ENCODE measurements around the gene FBXW8. TPM values are rescaled to one million over a fixed set of nuclear protein-coding genes. Genes with fewer than 3 reads are reported as not detected.

Gene FBXW8
- total RNA-seq, 2 experiments from 2014 or later = 6.4 to 6.5 TPM

DNA sequence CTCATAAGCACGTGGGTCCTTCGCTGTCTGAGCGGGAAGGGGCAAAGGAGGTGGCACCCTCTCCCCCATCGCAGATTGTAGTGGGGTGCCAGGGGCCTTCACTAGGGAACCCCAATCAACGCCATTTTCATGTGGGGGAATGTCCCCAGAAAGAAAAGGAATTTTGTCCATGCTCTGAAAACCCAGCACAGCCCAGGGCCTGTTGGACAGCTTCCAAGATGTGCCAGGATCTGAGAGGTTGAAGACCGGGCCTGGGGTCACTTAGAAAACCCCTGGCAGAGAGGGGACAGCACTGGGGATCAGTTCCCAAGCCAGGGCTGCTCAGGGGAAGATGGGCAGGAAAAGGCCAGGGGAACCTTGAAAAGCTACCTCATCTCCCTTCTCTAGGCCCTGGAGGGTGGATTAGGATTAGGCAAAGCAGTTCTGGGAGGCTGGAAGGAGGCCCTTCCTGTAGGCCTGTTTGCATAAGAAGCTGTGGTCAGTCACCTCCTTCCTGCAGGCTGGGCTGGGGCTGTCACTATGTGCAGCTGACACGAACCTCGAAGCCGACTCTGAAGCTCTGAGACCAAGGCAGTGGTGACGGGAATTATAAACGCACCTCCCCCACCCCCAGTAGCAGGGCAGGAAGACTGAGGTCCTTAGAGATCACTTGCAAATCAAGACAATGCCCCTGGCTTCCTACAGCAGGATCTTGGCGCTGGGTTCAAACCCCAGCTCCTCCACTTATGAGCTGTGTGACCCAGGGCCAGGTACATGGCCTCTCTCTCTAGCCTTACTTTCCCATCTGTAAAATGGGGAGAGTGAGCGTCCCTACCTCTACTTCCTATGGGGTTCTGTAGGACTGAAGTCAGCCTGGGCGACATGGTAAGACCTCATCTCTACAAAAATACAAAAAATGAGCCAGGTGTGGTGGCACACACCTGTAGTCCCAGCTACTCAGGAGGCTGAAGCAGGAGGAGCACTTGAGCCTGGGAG, 159.5 kb downstream of the FBXW8 start:
- intact Hi-C loops (cut with micrococcal nuclease) = no loop called here
- CTCF ChIA-PET = no interaction called here
- no peak overlapping the region for H3K4me3 Mint-ChIP-seq
- H3K9me3 Mint-ChIP-seq = no peaks in the 10 kb centered on the region
- no peaks in the 10 kb centered on the region for H3K4me1 Mint-ChIP-seq (ENCODE audit: low read depth)
- no peaks in the 10 kb centered on the region for H3K36me3 Mint-ChIP-seq (ENCODE audit: low read depth)
- H3K27me3 Mint-ChIP-seq (ENCODE audit: low read depth) = no peaks in the 10 kb centered on the region
- no peak overlapping the region for H3K27ac Mint-ChIP-seq
- no peak for DNase-seq

DNA sequence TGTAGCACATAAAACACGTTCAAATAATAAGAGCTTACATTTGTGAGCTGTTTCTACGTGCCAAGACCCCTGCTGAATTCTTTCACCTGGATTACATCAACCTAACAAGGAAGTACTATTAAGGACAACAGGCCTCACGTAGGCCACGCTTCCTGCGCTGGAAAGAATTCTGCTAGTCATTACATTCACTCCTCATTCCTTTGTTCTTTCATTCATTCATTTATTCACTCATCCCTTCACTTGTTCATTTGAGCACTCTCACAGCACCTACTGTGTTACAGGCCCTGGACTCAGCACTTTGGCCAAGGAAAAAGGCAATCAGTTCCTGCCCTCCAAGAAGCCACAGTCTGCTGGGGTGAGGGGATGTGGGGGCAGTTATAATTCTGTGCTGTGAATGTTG, 160.3 kb downstream of the FBXW8 start:
- no peak for DNase-seq
- CTCF ChIA-PET = no interaction called here
- Mint-ChIP-seq H3K9me3 (no peaks in the 10 kb centered on the region), H3K27ac (no peak overlapping the region), H3K4me1 (ENCODE audit: low read depth) (no peaks in the 10 kb centered on the region), H3K36me3 (ENCODE audit: low read depth) (no peaks in the 10 kb centered on the region), H3K27me3 (ENCODE audit: low read depth) (no peaks in the 10 kb centered on the region), H3K4me3 (no peak overlapping the region)
- intact Hi-C loops (cut with micrococcal nuclease) = no loop called here

DNA sequence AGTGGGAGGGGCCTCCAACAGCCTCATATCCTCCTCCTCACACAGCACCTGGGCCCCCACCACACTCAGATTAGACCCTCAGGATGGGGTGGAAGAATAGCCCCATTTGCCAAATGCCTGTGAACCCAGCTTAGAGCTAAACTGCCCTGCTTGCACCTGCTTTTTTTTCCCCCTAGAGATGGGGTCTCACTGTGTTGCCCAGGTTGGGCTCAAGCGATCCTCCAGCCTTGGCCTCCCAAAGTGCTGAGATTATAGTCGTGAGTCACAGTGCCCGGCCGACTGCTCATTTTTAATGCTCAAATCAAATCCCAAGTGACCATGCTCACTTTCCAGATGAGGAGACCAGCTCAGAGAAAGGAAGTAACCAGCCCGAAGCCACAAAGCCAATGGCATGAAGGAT, 161.4 kb downstream of the FBXW8 start:
- Mint-ChIP-seq H3K36me3 (ENCODE audit: low read depth) (no peaks in the 10 kb centered on the region), H3K4me3 (no peak overlapping the region), H3K27me3 (ENCODE audit: low read depth) (no peaks in the 10 kb centered on the region), H3K27ac (no peak overlapping the region), H3K4me1 (ENCODE audit: low read depth) (peaks cover 2% of the 10 kb centered on the region), H3K9me3 (no peaks in the 10 kb centered on the region)
- CTCF ChIA-PET = no interaction called here
- DNase-seq = no peak
- intact Hi-C loops (cut with micrococcal nuclease) = no loop called here

DNA sequence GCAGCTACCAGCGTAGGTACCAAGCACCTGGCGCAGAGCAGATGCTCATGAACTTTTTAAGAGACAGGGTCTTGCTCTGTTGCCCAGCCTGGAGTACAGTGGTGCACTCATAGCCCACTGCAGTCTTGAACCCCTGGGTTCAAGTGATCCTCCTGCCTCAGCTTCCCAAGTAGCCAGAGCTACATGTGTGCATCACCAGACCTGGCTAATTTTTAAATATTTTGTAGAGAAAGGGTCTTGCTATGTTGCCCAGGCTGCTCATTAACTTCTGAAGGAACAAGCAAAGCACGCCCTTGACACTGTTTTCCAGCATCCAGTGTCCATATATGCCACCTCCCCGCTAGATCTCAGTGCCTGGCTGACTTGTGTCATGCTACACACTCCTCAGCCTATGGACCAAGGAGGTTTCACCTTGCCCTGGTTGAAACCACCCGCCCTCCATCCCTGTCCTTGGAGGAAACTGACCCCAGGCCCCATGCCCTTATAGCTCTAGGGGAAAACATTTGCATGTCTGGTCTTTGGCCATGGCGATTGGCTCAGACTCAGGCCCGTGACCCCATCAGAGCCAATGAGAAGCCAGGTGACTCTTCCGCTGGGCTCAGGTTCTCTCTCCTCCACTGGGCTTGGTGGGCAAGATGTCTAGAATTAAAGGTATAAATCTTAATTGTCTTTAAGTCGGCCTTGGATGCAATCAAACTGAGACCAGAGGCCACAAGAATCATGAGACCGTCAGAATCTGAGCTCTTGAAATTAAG, 162.2 kb downstream of the FBXW8 start:
- no peak overlapping the region for H3K27ac Mint-ChIP-seq
- no peaks in the 10 kb centered on the region for H3K36me3 Mint-ChIP-seq (ENCODE audit: low read depth)
- peaks cover 3% of the 10 kb centered on the region for H3K4me1 Mint-ChIP-seq (ENCODE audit: low read depth)
- intact Hi-C loops (cut with micrococcal nuclease) = no loop called here
- H3K27me3 Mint-ChIP-seq (ENCODE audit: low read depth) = peaks cover 3% of the 10 kb centered on the region
- H3K9me3 Mint-ChIP-seq = no peaks in the 10 kb centered on the region
- DNase-seq = no peak
- no peak overlapping the region for H3K4me3 Mint-ChIP-seq
- CTCF ChIA-PET = no interaction called here

DNA sequence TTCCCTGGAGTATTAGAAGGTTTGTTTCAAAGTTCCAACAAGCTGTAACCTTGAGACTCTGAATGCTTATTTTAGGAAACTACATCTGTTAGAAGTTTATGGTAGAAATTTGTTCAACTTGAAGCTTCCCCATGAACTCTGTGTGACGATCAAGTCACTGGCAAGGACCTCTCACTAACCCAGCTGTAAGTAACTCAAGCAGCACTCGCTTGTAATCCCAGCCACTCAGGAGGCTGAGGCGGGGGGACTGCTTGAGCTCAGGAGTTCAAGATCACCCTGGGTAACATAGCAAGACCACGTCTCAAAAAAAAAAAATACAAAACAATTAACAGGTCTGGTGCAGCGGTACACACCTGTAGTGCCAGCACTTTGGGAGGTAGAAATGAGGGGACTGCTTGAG, 162.9 kb downstream of the FBXW8 start:
- intact Hi-C loops (cut with micrococcal nuclease) = no loop called here
- no peak for DNase-seq
- Mint-ChIP-seq H3K9me3 (no peaks in the 10 kb centered on the region), H3K36me3 (ENCODE audit: low read depth) (no peaks in the 10 kb centered on the region), H3K27me3 (ENCODE audit: low read depth) (peaks cover 3% of the 10 kb centered on the region), H3K27ac (no peak overlapping the region), H3K4me1 (ENCODE audit: low read depth) (peaks cover 3% of the 10 kb centered on the region), H3K4me3 (no peak overlapping the region)
- CTCF ChIA-PET = no interaction called here

DNA sequence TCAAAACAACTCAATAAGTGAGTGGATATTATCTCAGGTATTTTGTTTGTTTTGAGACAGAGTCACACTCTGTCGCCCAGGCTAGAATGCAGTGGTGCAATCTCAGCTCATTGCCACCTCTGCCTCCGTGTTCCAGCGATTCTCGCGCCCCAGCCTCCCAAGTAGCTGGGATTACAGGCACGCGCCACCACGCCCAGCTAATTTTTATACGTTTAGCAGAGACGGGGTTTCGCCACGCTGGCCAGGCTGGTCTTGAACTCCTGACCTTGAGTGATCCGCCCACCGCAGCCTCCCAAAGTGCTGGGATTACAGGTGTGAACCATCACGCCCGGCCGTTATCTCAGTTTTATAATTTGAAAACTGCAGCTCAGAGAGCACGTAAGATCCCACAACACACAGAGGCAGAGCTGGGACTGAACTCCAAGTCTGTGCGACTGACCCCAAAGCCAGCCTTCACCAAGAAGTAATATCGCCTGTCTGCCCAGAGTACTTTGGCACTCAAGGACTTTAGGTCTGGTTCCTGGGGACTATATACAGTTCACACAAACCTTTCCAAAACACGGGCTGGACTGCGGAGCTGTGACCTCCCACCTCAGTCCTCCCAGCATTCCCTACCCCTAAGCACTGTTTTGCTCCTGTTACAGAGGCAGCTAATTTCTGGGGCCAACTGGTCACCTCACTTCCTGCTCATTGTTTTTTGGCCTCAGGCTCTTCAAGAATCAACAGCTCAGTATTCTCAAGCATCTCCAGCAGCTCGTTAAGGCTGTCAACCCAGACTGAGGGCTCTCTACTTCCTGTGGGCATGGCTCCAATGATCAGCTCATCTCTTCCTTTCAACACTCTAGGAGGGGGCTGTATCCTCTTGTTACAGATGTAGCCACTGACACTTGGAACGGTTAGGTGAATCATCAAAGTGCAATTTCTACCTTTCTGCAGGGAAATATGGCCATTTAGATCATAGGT, 165.9 kb downstream of the FBXW8 start:
- CTCF ChIA-PET = no interaction called here
- Mint-ChIP-seq H3K36me3 (ENCODE audit: low read depth) (no peaks in the 10 kb centered on the region), H3K27me3 (ENCODE audit: low read depth) (peaks cover 3% of the 10 kb centered on the region), H3K27ac (no peak overlapping the region), H3K4me1 (ENCODE audit: low read depth) (peaks cover 3% of the 10 kb centered on the region), H3K9me3 (no peaks in the 10 kb centered on the region), H3K4me3 (no peak overlapping the region)
- intact Hi-C loops (cut with micrococcal nuclease) = no loop called here
- no peak for DNase-seq

DNA sequence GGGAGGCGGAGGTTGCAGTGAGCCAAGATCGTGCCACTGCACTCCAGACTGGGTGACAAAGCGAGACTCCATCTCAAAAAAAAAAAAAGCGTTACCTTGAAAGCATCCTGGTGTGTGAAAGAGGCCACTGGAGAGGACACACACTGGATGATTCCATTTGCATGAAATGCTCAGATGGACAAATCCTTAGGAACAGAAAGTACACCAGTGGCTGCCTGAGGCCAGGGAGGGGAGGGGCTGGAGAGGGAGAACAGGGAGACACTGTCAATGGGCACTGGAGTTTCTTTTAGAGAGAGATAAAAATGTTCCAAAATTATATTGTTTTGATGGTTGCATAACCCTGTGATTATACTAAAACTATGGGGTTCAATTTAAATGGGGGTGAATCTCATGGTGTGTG, 168.7 kb downstream of the FBXW8 start:
- intact Hi-C loops (cut with micrococcal nuclease) = no loop called here
- Mint-ChIP-seq H3K27ac (no peak overlapping the region), H3K4me3 (no peak overlapping the region), H3K4me1 (ENCODE audit: low read depth) (peaks cover 3% of the 10 kb centered on the region), H3K36me3 (ENCODE audit: low read depth) (no peaks in the 10 kb centered on the region), H3K27me3 (ENCODE audit: low read depth) (peaks cover 3% of the 10 kb centered on the region), H3K9me3 (no peaks in the 10 kb centered on the region)
- DNase-seq = no peak
- CTCF ChIA-PET = no interaction called here

DNA sequence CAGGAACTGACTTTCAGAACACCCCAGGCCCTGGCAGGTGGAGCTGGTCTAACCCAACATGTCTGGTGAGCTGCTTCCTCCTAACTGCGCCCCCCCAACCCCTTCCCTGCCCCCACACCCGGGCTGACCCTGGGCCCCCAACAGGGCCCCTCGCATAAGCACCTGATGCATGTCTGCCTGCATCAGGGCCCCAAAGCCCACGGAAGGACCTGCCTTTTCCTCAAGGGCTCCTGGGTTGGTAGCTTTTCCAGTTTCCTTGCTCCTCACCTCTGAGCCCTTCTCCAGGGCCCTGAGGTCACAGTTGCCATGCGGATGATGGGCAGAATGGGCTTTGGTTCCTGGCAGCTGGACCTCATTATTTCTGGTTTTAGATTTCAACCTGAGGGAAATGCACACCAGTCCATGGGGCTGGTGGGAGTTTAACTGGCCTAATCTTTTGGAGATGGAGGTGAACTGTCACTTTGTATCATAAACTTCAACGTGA, 170.0 kb downstream of the FBXW8 start:
- Mint-ChIP-seq H3K27ac (no peak overlapping the region), H3K4me1 (ENCODE audit: low read depth) (peaks cover 3% of the 10 kb centered on the region), H3K9me3 (no peaks in the 10 kb centered on the region), H3K36me3 (ENCODE audit: low read depth) (no peaks in the 10 kb centered on the region), H3K27me3 (ENCODE audit: low read depth) (peaks cover 3% of the 10 kb centered on the region), H3K4me3 (no peak overlapping the region)
- intact Hi-C loops (cut with micrococcal nuclease) = no loop called here
- CTCF ChIA-PET = no interaction called here
- no peak for DNase-seq

Other genes starting within 250 kb of the FBXW8 start
- 10 to 100 TPM; 14.8 to 16.9 TPM for gene SPRING1, start 172.9 kb upstream of the FBXW8 start, total RNA-seq
- 10 to 100 TPM; 13.0 to 15.8 TPM for gene RNFT2, start 172.6 kb upstream of the FBXW8 start, total RNA-seq
- gene HRK, start 29.5 kb upstream of the FBXW8 start, total RNA-seq = not detected
- gene TESC, start 188.5 kb downstream of the FBXW8 start, total RNA-seq = 10 to 100 TPM; 13.4 to 14.7 TPM

All from activated naive CD4-positive, alpha-beta T cell treated with anti-CD3 and anti-CD28 coated beads for 36 hours (primary cell).